Inflammatory macrophage (primary cell): ENCODE measurements around the gene IPMK.
A peak's percentile ranks its signal among the peaks of the same experiment; 100 is the strongest.
"Not testable (repeated sequence)": the region's sequence is repeated elsewhere in the genome, so short reads cannot be mapped to it uniquely, and the experiment has no call there.

Experiments used
- DNase-seq, 2 donors: peaks; one replicate each; pipeline ENCODE4 v3.0.0-alpha.2; 2020 to 2022

Gene IPMK

GRCh38 chr10:58266826-58267712 is 625 bp downstream of the IPMK start:
- peak; percentile 86 to 95 for DNase-seq

- peak; percentile 78 to 83 for DNase-seq
Observed at GRCh38 chr10:58266003-58266825, 1.5 kb downstream of the IPMK start.

- no peak for DNase-seq
Observed at GRCh38 chr10:58265249-58265648, 2.4 kb downstream of the IPMK start.

GRCh38 chr10:58264780-58265179 is 2.9 kb downstream of the IPMK start:
- DNase-seq = peak; percentile 15 to 36

GRCh38 chr10:58262766-58263165 is 4.9 kb downstream of the IPMK start:
- no peak for DNase-seq

- DNase-seq = no peak
Observed at GRCh38 chr10:58260334-58260733, 7.4 kb downstream of the IPMK start.

- no peak for DNase-seq
Observed at GRCh38 chr10:58258977-58259692, 8.6 kb downstream of the IPMK start.

- not testable (repeated sequence) for DNase-seq
Observed at GRCh38 chr10:58256013-58256780, 11.5 kb downstream of the IPMK start.

GRCh38 chr10:58254644-58255043 is 13.1 kb downstream of the IPMK start:
- DNase-seq = no peak

- DNase-seq = no peak
Observed at GRCh38 chr10:58253184-58253583, 14.5 kb downstream of the IPMK start.

- not testable (repeated sequence) for DNase-seq
Observed at GRCh38 chr10:58244666-58245065, 23.0 kb downstream of the IPMK start.

- DNase-seq = not testable (repeated sequence)
Observed at GRCh38 chr10:58244242-58244641, 23.5 kb downstream of the IPMK start.

GRCh38 chr10:58243801-58244200 is 23.9 kb downstream of the IPMK start:
- not testable (repeated sequence) for DNase-seq

GRCh38 chr10:58243269-58243668 is 24.4 kb downstream of the IPMK start:
- DNase-seq = no peak

- DNase-seq = no peak
Observed at GRCh38 chr10:58241346-58241745, 26.3 kb downstream of the IPMK start.

GRCh38 chr10:58240531-58240930 is 27.2 kb downstream of the IPMK start:
- DNase-seq = no peak

GRCh38 chr10:58239561-58240169 is 28.0 kb downstream of the IPMK start:
- DNase-seq = no peak

GRCh38 chr10:58237014-58237834 is 30.5 kb downstream of the IPMK start:
- no peak for DNase-seq

GRCh38 chr10:58229856-58230255 is 37.8 kb downstream of the IPMK start:
- not testable (repeated sequence) for DNase-seq

- no peak for DNase-seq
Observed at GRCh38 chr10:58225654-58226053, 42.0 kb downstream of the IPMK start.
